ENCODE results near the gene CD163.
"Not testable (repeated sequence)": the region's sequence is repeated elsewhere in the genome, so short reads cannot be mapped to it uniquely, and the experiment has no call there.

The CD163 gene

DNA sequence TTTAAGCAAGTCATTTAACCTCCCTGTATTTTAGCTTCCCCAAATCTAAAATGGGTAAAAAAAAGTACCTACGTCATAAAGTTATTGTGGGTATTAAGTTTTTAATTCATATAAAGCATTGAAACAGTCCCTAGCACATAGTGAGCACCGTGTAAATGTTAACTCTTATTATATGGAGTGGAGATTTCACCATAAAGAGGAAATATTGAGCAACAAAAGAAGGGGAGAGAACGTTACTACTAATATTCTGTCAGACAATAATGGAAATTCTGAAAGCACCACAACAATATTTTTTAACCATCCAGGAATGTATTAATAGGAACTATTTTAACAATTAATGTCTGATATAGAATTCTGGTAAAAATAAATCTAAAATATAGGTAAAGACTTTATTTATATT is 51.8 kb downstream of the CD163 start:
- in situ Hi-C loops (cut with MboI; ENCODE audit: low sequenced_read_pairs): loop anchor here (10.0 kb wide), 1 partner anchor 77 kb away; no protein-coding TSS in a partner anchor

DNA sequence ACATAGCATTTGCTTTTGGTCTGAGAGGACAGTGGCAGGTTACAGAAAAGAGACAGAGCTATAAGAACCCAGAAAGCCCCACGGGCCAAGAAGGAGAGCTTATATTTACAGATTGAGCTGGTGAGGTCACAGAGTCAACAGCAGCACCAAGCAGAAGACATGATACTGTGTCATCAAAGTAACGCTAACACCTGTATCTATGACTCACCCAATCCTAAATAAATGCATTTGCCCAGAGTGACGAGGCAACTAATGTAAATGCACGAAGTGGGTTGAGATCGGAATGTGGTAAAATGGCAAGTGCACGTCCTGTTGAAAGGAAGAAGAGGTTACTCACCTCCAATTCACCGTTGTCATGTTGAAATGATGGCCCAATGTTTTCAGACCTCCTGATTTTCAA is 52.9 kb downstream of the CD163 start:
- in situ Hi-C loops (cut with MboI; ENCODE audit: low sequenced_read_pairs): loop anchor here (10.0 kb wide), 1 partner anchor 76 kb away; no protein-coding TSS in a partner anchor

DNA sequence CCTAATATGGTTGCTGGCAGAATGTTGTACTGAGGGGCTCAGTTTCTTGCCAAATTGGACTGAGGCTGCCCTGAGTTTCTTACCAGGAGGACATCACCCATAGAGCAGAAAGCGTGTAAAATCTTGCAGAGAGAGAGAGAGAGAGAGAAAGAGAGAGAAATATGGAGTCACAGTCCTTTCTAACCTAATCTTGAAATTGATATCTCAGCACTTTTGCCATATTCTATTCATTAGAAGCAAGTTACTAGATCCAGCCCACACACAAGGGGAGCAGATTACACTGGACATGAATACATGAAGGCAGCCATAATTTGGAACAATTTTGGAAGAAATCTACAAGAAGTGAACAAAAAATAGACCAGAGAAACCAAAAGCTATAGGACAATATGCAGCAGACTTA is 55.5 kb downstream of the CD163 start:
- in situ Hi-C loops (cut with MboI; ENCODE audit: low sequenced_read_pairs): no loop called here

DNA sequence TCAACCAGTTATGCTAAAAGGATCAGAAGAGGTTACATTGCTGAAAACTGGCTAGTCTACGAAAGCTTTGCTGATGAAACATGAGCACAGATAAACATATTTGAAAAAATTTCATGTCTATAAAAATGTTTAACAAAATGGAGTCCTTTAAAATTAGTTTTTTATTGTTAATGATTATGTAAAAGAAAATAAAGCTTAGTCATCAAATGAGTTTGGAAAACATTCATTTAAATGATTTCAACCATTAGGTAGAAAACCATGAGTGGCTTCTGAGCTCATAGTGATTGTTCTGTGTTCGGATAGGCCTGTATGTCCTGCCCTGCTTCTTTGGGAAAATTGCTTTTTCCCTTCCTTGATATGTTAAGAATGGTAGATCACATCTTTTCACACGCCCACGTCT is 59.0 kb downstream of the CD163 start:
- in situ Hi-C loops (cut with MboI; ENCODE audit: low sequenced_read_pairs): no loop called here

DNA sequence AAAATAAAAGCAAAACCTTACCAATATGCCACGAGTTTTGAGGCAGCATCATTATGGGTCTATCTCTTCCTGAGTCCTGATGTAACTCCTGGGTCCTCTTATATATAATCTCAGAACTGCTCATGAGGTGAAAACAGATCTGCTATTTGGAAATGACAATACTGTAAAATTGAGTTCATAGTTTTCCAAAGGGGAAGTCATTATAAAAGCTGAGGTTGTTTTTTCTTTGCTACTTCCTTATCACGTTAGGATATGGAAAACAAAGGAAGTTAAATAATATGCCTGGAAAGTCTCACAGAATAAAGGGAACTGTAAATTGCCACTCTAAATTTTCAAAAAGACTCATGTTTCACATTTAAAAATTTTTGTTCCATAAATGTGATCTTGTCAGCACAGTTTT is 59.5 kb downstream of the CD163 start, which contains the start of gene CD163L1:
Gene CD163L1, minus strand, starts transcription at position 78 of the 400 bp plus-strand sequence. Its CDS starts 26 bp downstream, at position 52.
- in situ Hi-C loops (cut with MboI; ENCODE audit: low sequenced_read_pairs): no loop called here

DNA sequence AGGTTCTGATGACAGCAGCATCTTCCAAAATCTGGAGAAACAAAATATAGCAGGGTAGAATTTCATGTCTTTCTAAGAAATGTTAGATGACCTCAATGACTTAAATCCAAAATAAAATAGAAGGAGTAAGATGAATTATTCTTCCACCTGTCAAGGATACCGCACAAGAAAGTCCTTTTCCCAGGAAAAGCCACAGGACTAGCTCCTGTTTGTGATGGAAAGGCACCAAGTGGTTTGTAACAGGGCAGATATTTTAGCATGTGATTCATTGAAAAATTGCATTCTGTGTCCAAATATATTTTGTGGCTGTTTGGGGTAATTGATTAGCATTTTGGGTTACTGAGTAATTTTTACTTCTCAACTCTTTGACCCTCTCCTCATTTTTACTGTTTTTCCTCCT is 62.4 kb downstream of the CD163 start:
- in situ Hi-C loops (cut with MboI; ENCODE audit: low sequenced_read_pairs): no loop called here

DNA sequence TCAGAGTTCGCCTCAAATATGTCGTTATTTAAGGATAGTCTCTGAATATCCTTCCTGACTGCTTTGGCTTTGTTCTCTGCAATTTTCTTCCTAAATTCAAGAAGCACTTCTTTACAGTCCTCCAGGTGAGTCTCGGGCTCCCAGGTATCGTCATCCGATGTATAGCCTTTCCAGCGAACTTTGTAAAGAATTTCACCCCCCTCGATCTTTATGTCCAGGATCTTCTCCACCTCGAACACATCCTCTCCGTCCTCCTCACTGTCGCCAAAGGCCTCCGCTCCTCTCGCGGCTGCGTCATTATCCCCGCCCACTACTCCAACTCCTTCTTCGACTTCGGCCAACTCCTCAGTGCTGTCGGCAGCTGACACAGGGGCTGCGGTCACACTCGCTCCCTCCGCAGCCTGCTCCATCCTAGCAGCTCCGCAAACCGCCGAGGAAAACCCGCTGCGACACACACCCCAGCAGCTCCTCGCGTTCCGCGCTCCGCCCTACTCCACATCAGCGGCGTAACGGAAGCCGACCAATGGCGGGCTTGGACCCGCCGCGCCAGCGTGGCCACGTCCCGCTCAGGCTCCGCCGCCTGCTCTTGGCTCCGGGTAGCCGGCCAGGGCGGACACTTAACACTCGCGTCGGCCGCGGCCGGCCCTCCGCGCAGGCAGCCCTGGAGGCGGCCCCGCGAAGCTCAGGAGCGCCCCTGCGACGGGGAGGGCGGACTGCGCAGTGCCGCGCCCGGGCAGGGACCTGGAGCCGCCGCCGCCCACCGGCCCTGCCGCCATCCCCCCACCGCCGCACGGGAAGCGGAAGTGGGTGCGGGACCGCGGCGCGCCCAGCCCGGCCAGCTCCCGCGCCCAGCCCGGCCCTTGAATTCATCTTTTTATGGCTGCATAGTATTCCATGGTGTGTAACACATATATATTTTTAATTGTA is 63.7 kb downstream of the CD163 start:
- in situ Hi-C loops (cut with MboI; ENCODE audit: low sequenced_read_pairs): no loop called here

DNA sequence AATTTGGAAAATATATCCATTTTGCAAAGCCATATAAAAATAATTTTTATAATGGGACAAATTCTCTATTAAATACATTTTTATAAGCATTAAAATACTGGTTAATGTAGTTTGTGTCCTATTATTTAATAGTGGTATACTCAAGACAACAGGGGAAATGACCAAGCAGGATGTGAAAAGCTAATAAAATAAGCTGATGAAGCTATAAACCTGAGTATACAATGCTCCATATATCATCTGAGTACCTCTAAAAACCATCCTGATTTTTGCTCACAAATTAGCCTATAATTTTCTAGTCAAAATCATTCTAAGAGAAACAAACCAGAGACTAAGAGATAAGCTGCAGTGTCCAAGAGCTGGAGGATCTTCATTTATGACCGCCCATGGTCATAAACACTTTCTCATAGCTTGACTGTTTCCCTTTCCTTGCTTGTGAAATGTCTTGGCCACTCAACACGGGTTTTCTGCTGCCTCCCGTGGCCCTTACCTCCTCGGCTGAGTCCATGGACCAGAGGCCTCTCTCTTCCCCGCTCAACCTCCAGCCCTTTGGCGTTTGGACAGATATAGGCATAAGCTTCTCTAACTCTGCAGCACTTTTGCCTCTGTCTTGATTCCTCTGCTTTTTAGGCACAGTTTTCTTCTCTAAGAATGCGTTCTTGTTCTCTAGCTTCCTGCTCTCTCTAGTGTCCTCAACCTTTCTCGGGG is 65.1 kb downstream of the CD163 start:
- in situ Hi-C loops (cut with MboI; ENCODE audit: low sequenced_read_pairs): not testable (repeated sequence)

DNA sequence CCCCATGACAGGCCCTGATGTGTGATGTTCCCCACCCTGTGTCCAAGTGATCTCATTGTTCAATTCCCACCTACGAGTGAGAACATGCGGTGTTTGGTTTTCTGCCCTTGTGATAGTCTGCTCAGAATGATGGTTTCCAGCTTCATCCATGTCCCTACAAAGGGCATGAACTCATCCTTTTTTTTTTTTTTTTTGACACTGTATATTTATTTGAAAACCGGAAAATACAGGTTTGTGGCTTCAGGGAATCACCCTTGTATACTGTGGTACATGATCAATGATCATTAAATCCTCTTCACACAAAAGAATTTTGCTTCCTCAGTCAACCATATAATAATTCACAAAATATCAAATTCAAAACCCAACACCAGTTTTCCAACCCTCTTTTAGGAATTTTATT is 66.1 kb downstream of the CD163 start:
- in situ Hi-C loops (cut with MboI; ENCODE audit: low sequenced_read_pairs): not testable (repeated sequence)

DNA sequence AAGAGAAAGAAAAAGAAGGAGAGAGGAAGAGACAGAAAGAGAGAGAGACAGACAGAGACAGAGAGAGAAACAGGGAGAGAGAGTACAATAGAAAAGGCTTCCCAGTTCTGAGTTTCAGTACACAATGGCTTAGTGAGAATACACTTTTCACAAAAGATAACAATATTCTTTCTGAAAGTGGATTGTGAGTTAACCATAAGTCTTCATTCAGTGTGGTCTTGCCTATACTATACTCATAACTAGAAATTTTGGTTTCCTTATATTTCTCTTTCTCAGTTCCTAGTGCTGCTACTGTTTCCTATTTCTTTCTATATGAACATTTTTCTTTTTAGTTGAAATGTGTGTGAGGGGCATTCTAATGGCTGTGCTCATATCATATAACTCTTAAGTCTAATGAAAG is 68.9 kb downstream of the CD163 start:
- in situ Hi-C loops (cut with MboI; ENCODE audit: low sequenced_read_pairs): no loop called here

DNA sequence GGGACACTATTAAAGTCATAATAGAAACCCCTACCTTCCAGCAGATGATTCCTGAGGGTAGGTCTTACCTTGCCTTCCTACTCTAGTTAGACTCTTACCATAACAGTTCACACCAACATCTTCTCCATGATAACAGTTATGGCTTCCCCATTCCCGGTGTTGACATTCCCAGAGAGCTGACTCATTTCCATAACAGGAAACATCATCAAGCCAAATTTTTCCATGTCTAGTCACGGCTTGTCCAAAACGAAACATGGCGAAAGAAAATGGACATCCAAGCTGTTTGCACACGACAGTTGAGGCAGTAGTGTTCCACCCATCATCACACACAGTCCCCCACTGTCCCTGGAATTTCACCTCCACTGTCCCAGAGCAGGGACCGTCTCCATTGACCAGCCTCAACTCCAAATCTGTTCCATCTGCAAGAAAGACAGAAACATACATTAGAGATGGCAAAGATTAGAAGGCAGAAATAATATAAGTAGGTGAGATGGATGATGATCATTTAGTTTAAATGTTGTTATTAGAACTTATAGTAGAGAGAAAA is 70.2 kb downstream of the CD163 start:
- in situ Hi-C loops (cut with MboI; ENCODE audit: low sequenced_read_pairs): no loop called here

DNA sequence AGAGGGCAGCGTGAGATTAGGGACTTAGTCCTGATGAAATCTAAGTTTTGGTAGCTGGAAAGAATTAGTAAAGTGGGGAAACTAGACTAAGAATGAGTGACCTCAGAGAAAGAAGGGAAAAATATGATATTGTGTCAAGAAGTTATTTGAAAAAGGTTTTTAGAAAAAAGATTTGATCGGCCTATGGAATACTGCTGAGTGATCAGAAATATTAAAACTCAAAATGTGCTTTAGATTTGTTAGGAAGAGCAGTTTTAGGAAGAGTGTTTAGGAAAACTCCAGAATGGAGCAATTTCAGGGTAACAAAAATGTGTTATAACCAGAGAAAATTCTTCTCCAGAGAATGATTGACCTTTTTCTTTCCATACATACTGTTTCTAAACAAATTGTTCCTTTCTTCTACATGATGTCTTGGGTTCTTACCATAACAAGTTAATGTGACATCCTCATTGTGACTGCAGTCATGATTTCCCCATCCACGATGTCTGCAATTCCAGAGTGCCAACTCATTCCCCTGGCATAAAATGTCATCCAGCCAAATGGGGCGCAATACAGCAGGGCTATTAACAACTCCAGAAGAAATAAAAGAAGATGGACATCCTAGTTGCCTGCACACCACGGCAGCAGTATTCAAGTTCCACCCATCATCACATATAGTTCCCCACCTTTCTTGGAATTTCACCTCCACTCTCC is 71.4 kb downstream of the CD163 start:
- in situ Hi-C loops (cut with MboI; ENCODE audit: low sequenced_read_pairs): no loop called here
